Hepatocyte (in vitro differentiated cells): ENCODE results near the gene PTPMT1. TPM values are rescaled to one million over a fixed set of nuclear protein-coding genes. Genes with fewer than 3 reads are reported as not detected.
"Not testable (repeated sequence)": the region's sequence is repeated elsewhere in the genome, so short reads cannot be mapped to it uniquely, and the experiment has no call there.

Source experiments
- DNase-seq: peaks from one replicate; pipeline ENCODE4 v3.0.0-alpha.2; 2016; ENCODE audit warnings: low spot score
- H2AFZ ChIP-seq: fragments of 200-600 bp; sonication (generic); 2 replicates; pipeline ENCODE4 v1.6.0; 2016; ENCODE audit warnings: antibody characterized with exemption, mild to moderate bottlenecking
- H3K27ac ChIP-seq: fragments of 200-600 bp; sonication (generic); 2 replicates; pipeline ENCODE4 v1.5.1; 2016; ENCODE audit warnings: mild to moderate bottlenecking
- H3K27me3 ChIP-seq: fragments of 200-600 bp; sonication (generic); 2 replicates; pipeline ENCODE4 v1.6.1; 2016
- H3K36me3 ChIP-seq: fragments of 200-600 bp; sonication (generic); replicated peaks from 2 replicates; pipeline ENCODE4 v1.5.1; 2016; ENCODE audit warnings: low read depth; ENCODE audit not compliant: insufficient read depth
- H3K4me1 ChIP-seq: fragments of 200-600 bp; sonication (generic); 2 replicates; pipeline ENCODE4 v1.5.1; 2016; ENCODE audit warnings: mild to moderate bottlenecking, moderate library complexity; ENCODE audit not compliant: insufficient read depth
- H3K4me2 ChIP-seq: fragments of 200-600 bp; sonication (generic); 2 replicates; pipeline ENCODE4 v1.6.0; 2016
- H3K4me3 ChIP-seq: fragments of 200-600 bp; sonication (generic); 2 replicates; pipeline ENCODE4 v1.5.1; 2016; ENCODE audit warnings: mild to moderate bottlenecking
- H3K79me2 ChIP-seq: fragments of 200-600 bp; sonication (generic); 2 replicates; pipeline ENCODE4 v1.6.0; 2017; ENCODE audit warnings: mild to moderate bottlenecking
- H3K9me2 ChIP-seq: fragments of 200-600 bp; sonication (generic); replicated peaks from 2 replicates; pipeline ENCODE4 v1.6.0; 2017; ENCODE audit warnings: mild to moderate bottlenecking; ENCODE audit not compliant: insufficient read depth
- H3K9me3 ChIP-seq: fragments of 200-600 bp; sonication (generic); 2 replicates; pipeline ENCODE4 v1.5.1; 2016; ENCODE audit warnings: low read depth, mild to moderate bottlenecking
- H4K20me1 ChIP-seq: fragments of 200-600 bp; sonication (generic); 2 replicates; pipeline ENCODE4 v1.6.0; 2016; ENCODE audit warnings: mild to moderate bottlenecking; ENCODE audit not compliant: insufficient read depth, poor library complexity, severe bottlenecking
- EZH2 ChIP-seq: fragments of 200-600 bp; sonication (generic); IDR thresholded peaks from 2 replicates; pipeline ENCODE4 v1.6.1; 2016; ENCODE audit warnings: antibody characterized with exemption, mild to moderate bottlenecking, borderline replicate concordance
- EZH2phosphoT487 ChIP-seq: fragments of 200-600 bp; sonication (generic); IDR thresholded peaks from one replicate; pipeline ENCODE4 v1.6.1; 2018; ENCODE audit warnings: antibody characterized with exemption, mild to moderate bottlenecking, low read depth, moderate library complexity; ENCODE audit not compliant: unreplicated experiment, severe bottlenecking
- WGBS: methylation state at CpG from one replicate; pipeline ENCODE4 v1.1.6; 2016; ENCODE audit warnings: low lambda C conversion rate; ENCODE audit errors: missing lambda C conversion rate; 5-methylcytosine and 5-hydroxymethylcytosine counted together
- polyA plus RNA-seq: library from polyadenylated mRNA; unstranded; fragments of >200 nt; fragmentation: Nextera tagmentation; extraction: Ambion mirVana; gene quantifications from 2 replicates; pipeline ENCODE4 v1.2.1, GENCODE V29; 2016
- total RNA-seq: library from RNA; depleted of rRNA; stranded (reverse); fragments of >200 nt; gene quantifications from 2 replicates; pipeline ENCODE4 v1.2.3, GENCODE V29; 2014
- TF ChIP-seq, protein P1 (sequence below): fragments of 200-600 bp; sonication (generic); IDR thresholded peaks from 2 replicates; pipeline ENCODE4 v1.5.1; 2016; ENCODE audit warnings: antibody characterized with exemption, mild to moderate bottlenecking; ENCODE audit not compliant: poor library complexity

The PTPMT1 gene
- total and polyA plus RNA-seq, 2 experiments from 2014 or later, result 108 to 112 TPM

DNA sequence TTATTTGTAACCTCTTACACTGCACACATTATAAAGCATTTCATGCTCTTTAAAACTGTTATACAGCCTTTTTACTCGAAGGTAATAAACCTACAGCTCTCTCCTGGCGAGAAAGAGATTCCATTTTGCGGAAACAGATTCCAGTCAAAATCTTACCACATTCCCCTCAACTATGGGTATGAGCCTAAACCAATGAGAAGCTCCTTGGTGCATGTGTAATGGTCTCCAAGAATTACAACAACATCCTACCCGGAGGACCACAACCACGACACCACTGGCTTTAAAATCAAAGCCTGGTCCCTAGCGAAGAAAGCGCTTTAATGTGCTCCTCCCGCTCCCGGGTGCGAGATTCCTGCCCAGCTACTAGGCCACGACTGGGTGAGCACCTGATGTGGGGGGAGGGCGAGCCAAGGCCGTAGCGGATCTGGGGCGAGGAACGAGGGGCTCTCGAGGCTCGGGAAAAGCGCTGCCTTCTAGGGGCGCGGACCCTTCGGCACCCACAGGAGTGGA, 13.3 kb upstream of the PTPMT1 start:
- H3K9me3 ChIP-seq, result no peaks in the 10 kb centered on the region
- H3K36me3 ChIP-seq, result no peaks in the 10 kb centered on the region
- peak overlapping the region; percentile 97 for H3K27ac ChIP-seq
- peak overlapping the region; percentile 84 for H3K4me2 ChIP-seq
- peaks cover 9% of the 10 kb centered on the region for H3K4me1 ChIP-seq
- peak overlapping the region; percentile 58 for H2AFZ ChIP-seq
- peak; percentile 58 for DNase-seq
- peaks cover 58% of the 10 kb centered on the region for H3K79me2 ChIP-seq
- 2% methylated on average over 22 of the region's 22 CpGs for WGBS
- peak overlapping the region; percentile 79 for H3K4me3 ChIP-seq
- TF ChIP-seq, protein P1, sequence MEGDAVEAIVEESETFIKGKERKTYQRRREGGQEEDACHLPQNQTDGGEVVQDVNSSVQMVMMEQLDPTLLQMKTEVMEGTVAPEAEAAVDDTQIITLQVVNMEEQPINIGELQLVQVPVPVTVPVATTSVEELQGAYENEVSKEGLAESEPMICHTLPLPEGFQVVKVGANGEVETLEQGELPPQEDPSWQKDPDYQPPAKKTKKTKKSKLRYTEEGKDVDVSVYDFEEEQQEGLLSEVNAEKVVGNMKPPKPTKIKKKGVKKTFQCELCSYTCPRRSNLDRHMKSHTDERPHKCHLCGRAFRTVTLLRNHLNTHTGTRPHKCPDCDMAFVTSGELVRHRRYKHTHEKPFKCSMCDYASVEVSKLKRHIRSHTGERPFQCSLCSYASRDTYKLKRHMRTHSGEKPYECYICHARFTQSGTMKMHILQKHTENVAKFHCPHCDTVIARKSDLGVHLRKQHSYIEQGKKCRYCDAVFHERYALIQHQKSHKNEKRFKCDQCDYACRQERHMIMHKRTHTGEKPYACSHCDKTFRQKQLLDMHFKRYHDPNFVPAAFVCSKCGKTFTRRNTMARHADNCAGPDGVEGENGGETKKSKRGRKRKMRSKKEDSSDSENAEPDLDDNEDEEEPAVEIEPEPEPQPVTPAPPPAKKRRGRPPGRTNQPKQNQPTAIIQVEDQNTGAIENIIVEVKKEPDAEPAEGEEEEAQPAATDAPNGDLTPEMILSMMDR, result no peak
- TF ChIP-seq EZH2phosphoT487, result no peak
- peaks cover 41% of the 10 kb centered on the region for H4K20me1 ChIP-seq
- no peaks in the 10 kb centered on the region for H3K27me3 ChIP-seq
- H3K9me2 ChIP-seq, result no peaks in the 10 kb centered on the region

DNA sequence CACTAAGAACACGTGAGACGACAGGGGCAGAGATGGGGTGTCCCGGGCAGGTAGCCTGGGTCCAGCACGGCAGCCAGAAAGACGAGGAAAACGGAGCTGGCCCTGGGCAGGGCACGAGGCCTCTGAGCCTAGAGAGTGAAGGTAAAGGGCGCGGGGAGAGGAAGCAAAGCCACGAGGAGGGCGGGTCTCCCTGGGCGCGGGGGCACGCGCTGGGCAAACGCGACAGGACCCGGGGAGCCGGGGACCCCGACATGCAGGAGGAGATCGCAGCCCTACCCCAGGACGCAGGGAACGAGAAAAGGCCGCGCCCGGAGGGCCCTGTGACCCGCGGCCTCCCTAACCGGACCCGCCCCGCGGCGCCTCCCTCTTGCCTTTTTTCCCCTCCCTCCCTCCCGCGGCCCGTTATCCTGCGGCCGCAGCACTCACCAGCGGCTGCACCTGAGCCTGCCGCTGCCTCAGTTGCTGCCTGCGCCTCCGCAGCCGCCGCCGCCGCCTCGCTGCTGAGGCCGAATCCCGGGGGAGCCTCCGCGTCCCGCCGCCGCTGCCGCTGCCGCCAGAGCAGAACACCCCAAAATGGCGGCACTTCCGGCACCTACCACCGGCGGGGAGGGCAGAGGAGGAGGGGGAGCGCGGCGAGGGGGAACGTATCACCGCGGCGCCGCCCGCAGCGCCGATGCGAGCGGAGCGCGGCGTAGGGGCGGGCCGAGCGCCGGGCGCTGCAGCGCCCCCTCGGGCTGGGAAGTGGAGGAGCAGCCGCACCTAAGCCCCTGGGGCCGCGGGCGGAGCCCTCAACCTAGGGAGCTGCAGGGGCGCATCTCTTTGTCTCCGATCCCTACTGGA, 12.6 kb upstream of the PTPMT1 start, which contains the start of gene CELF1:
CELF1 (minus strand) TSS at position 567 of the 840 bp plus-strand sequence. CDS start 53,609 bp downstream, outside the sequence.
- Histone ChIP-seq H3K27ac (peak within 1 kb of the TSS; percentile 97), H3K4me2 (peak within 1 kb of the TSS; percentile 84), H3K4me3 (peak within 1 kb of the TSS; percentile 79), H3K36me3 (no peaks in the 10 kb centered on the region), H3K27me3 (no peaks in the 10 kb centered on the region), H3K9me3 (no peaks in the 10 kb centered on the region), H3K4me1 (peaks cover 9% of the 10 kb centered on the region), H2AFZ (peak within 1 kb of the TSS; percentile 64), H3K79me2 (peaks cover 51% of the 10 kb centered on the region), H3K9me2 (no peaks in the 10 kb centered on the region), H4K20me1 (peaks cover 34% of the 10 kb centered on the region)
- peak; percentile 97 for DNase-seq
- WGBS, result 2% methylated on average over 53 of the region's 89 CpGs
- TF ChIP-seq, protein P1, result peak; percentile 73
- TF ChIP-seq EZH2, result no peak

DNA sequence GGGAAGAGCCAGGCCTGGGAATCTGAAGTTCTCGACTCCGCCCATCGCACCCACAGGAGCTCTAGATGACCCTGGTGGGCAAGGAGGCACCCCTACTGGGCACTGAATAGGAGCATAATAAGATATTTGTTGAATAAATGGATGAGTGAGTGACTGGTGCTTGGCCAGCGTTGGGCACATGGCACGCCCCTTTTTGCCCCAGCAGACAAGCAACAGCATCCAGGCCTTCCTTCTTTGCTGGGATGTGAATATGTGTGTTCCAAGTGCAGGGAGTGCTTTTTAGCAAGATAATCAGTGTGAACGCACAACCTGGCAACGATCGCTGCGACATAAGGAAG, 12.0 kb upstream of the PTPMT1 start:
- Histone ChIP-seq H3K4me2 (peak overlapping the region; percentile 79), H3K4me1 (peaks cover 9% of the 10 kb centered on the region), H3K9me3 (no peaks in the 10 kb centered on the region), H3K36me3 (no peaks in the 10 kb centered on the region), H4K20me1 (peaks cover 28% of the 10 kb centered on the region), H3K27ac (peak overlapping the region; percentile 55), H3K79me2 (peaks cover 45% of the 10 kb centered on the region), H3K4me3 (peak overlapping the region; percentile 45), H3K9me2 (no peaks in the 10 kb centered on the region), H2AFZ (peak overlapping the region; percentile 64), H3K27me3 (no peaks in the 10 kb centered on the region)
- TF ChIP-seq EZH2phosphoT487 (no peak), EZH2 (no peak)
- TF ChIP-seq, protein P1, result no peak
- no peak for DNase-seq
- 23% methylated on average over 9 of the region's 9 CpGs for WGBS

DNA sequence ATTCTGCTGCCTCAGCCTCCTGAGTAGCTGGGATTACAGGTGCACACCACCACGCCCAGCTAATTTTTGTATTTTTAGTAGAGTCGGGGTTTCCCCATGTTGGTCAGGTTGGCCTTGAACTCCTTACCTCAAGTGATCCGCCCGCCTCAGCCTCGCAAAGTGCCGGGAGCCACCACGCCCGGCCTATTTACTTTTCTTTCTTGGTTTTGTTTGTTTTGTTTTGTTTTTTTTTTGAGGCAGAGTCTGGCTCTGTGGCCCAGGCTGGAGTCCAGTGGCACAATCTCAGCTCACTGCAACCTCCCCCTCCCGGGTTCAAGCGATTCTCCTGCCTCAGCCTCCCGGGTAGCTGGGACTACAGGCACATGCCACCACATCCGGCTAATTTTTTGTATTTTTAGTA, 8.4 kb upstream of the PTPMT1 start:
- H4K20me1 ChIP-seq, H3K27ac ChIP-seq, H3K27me3 ChIP-seq, DNase-seq, H3K36me3 ChIP-seq, H3K4me2 ChIP-seq, H3K9me2 ChIP-seq, H3K4me3 ChIP-seq, H3K9me3 ChIP-seq, H3K79me2 ChIP-seq, H3K4me1 ChIP-seq, H2AFZ ChIP-seq: not testable (repeated sequence)
- 90% methylated on average over 12 of the region's 12 CpGs for WGBS
